Stimulated activated naive B cell treated with anti-CD40 and anti-IgM and Interleukin-4, amounts not matched to agents 10 μg/mL and 1 μg/mL and 100 μg/mL, for 72 hours (primary cell): Measurements from ENCODE around the gene MUC2.

Source experiments
- ATAC-seq, 2 donors: fragments of 150-1000 bp; cut with Tn5 transposase; replicated peaks; 2 replicates each; pipeline ENCODE4 v1.10.0; 2021; ENCODE audit warnings: moderate library complexity in 1 of 2
- DNase-seq: peaks from one replicate; pipeline ENCODE4 v3.0.0; 2021
- H3K27ac Mint-ChIP-seq: one replicate; pipeline ENCODE4 v1.8.0; 2022; ENCODE audit warnings: mild to moderate bottlenecking, mixed read lengths
- H3K27me3 Mint-ChIP-seq, 2 donors: one replicate each; pipeline ENCODE4 v1.8.0; 2022; ENCODE audit warnings: mixed read lengths in 2 of 2
- H3K36me3 Mint-ChIP-seq, 2 donors: one replicate each; pipeline ENCODE4 v1.8.0; 2022; ENCODE audit warnings: mixed read lengths in 2 of 2, mild to moderate bottlenecking in 1 of 2
- H3K4me1 Mint-ChIP-seq, 2 donors: one replicate each; pipeline ENCODE4 v1.8.0; 2022; ENCODE audit warnings: mixed read lengths in 2 of 2, mild to moderate bottlenecking in 1 of 2
- H3K4me3 Mint-ChIP-seq, 2 donors: one replicate each; pipeline ENCODE4 v1.8.0; 2022; ENCODE audit warnings: mild to moderate bottlenecking in 2 of 2, mixed read lengths in 2 of 2, moderate library complexity in 1 of 2
- H3K9me3 Mint-ChIP-seq, 2 donors: one replicate each; pipeline ENCODE4 v1.8.0; 2022; ENCODE audit warnings: mixed read lengths in 2 of 2, mild to moderate bottlenecking in 1 of 2

Gene MUC2

GRCh38 chr11:1041471-1041870 is 33.2 kb upstream of the MUC2 start:
- Mint-ChIP-seq H3K27ac (no peak overlapping the region), H3K36me3 (no peaks in the 10 kb centered on the region), H3K27me3 (peaks cover 9 to 17% of the 10 kb centered on the region in 2 donors), H3K9me3 (peaks cover 4 to 5% of the 10 kb centered on the region in 2 donors), H3K4me1 (peaks cover 0 to 2% of the 10 kb centered on the region in 2 donors), H3K4me3 (no peak overlapping the region)
- DNase-seq (no peak), ATAC-seq (no peak)

GRCh38 chr11:1041936-1042608 is 32.6 kb upstream of the MUC2 start:
- DNase-seq (no peak), ATAC-seq (no peak)
- Mint-ChIP-seq H3K4me1 (peaks cover 0 to 2% of the 10 kb centered on the region in 2 donors), H3K9me3 (peaks cover 4 to 5% of the 10 kb centered on the region in 2 donors), H3K27me3 (peaks cover 12 to 21% of the 10 kb centered on the region in 2 donors), H3K27ac (no peak overlapping the region), H3K36me3 (no peaks in the 10 kb centered on the region), H3K4me3 (no peak overlapping the region)

- DNase-seq (no peak), ATAC-seq (no peak)
- peaks cover 4 to 5% of the 10 kb centered on the region in 2 donors for H3K9me3 Mint-ChIP-seq
- no peaks in the 10 kb centered on the region for H3K36me3 Mint-ChIP-seq
- H3K27ac Mint-ChIP-seq, result no peak overlapping the region
- H3K27me3 Mint-ChIP-seq, result peaks cover 17 to 29% of the 10 kb centered on the region in 2 donors
- H3K4me1 Mint-ChIP-seq, result peaks cover 0 to 2% of the 10 kb centered on the region in 2 donors
- H3K4me3 Mint-ChIP-seq, result no peak overlapping the region
Measured at GRCh38 chr11:1042626-1043562, 31.8 kb upstream of the MUC2 start.

GRCh38 chr11:1043563-1044096 is 31.0 kb upstream of the MUC2 start:
- no peak overlapping the region for H3K4me3 Mint-ChIP-seq
- peaks cover 4 to 5% of the 10 kb centered on the region in 2 donors for H3K9me3 Mint-ChIP-seq
- peaks cover 0 to 2% of the 10 kb centered on the region in 2 donors for H3K4me1 Mint-ChIP-seq
- no peak for ATAC-seq
- no peak for DNase-seq
- H3K36me3 Mint-ChIP-seq, result no peaks in the 10 kb centered on the region
- H3K27me3 Mint-ChIP-seq, result peaks cover 22 to 36% of the 10 kb centered on the region in 2 donors
- H3K27ac Mint-ChIP-seq, result no peak overlapping the region

- DNase-seq, result no peak
- H3K27ac Mint-ChIP-seq, result no peak overlapping the region
- no peaks in the 10 kb centered on the region for H3K36me3 Mint-ChIP-seq
Measured at GRCh38 chr11:1044160-1044559, 30.5 kb upstream of the MUC2 start.

GRCh38 chr11:1047595-1048156 is 27.0 kb upstream of the MUC2 start:
- DNase-seq (no peak), ATAC-seq (no peak)
- Mint-ChIP-seq H3K27me3 (peaks cover 32 to 57% of the 10 kb centered on the region in 2 donors), H3K36me3 (no peaks in the 10 kb centered on the region), H3K4me3 (no peak overlapping the region), H3K4me1 (peaks cover 5 to 6% of the 10 kb centered on the region in 2 donors), H3K27ac (no peak overlapping the region), H3K9me3 (peaks cover 4% of the 10 kb centered on the region in 2 donors)

More at GRCh38 chr11:1044160-1044559, 30.5 kb upstream of the MUC2 start:
- H3K4me1 Mint-ChIP-seq, result no peaks in the 10 kb centered on the region
- ATAC-seq, result no peak
- peaks cover 21 to 42% of the 10 kb centered on the region in 2 donors for H3K27me3 Mint-ChIP-seq
- peaks cover 4% of the 10 kb centered on the region in 2 donors for H3K9me3 Mint-ChIP-seq
- no peak overlapping the region for H3K4me3 Mint-ChIP-seq

- H3K4me1 Mint-ChIP-seq, result peaks cover 5 to 6% of the 10 kb centered on the region in 2 donors
- H3K27me3 Mint-ChIP-seq, result peaks cover 32 to 55% of the 10 kb centered on the region in 2 donors
- peaks cover 4% of the 10 kb centered on the region in 2 donors for H3K9me3 Mint-ChIP-seq
- no peak for ATAC-seq
- no peaks in the 10 kb centered on the region for H3K36me3 Mint-ChIP-seq
- DNase-seq, result no peak
- H3K4me3 Mint-ChIP-seq, result no peak overlapping the region
- no peak overlapping the region for H3K27ac Mint-ChIP-seq
Measured at GRCh38 chr11:1048375-1049070, 26.2 kb upstream of the MUC2 start.

GRCh38 chr11:1049071-1049405 is 25.6 kb upstream of the MUC2 start:
- ATAC-seq (no peak), DNase-seq (no peak)
- Mint-ChIP-seq H3K4me3 (no peak overlapping the region), H3K9me3 (peaks cover 4% of the 10 kb centered on the region in 2 donors), H3K36me3 (no peaks in the 10 kb centered on the region), H3K27ac (no peak overlapping the region), H3K4me1 (peaks cover 5 to 6% of the 10 kb centered on the region in 2 donors), H3K27me3 (peaks cover 32 to 50% of the 10 kb centered on the region in 2 donors)

- Mint-ChIP-seq H3K27me3 (peaks cover 32 to 50% of the 10 kb centered on the region in 2 donors), H3K27ac (no peak overlapping the region), H3K36me3 (no peaks in the 10 kb centered on the region), H3K4me1 (peaks cover 5 to 6% of the 10 kb centered on the region in 2 donors), H3K9me3 (peaks cover 4% of the 10 kb centered on the region in 2 donors), H3K4me3 (no peak overlapping the region)
- no peak for ATAC-seq
- no peak for DNase-seq
Measured at GRCh38 chr11:1049431-1049891, 25.2 kb upstream of the MUC2 start.

GRCh38 chr11:1049911-1050580 is 24.6 kb upstream of the MUC2 start:
- Mint-ChIP-seq H3K27me3 (peaks cover 32 to 50% of the 10 kb centered on the region in 2 donors), H3K4me1 (peaks cover 5 to 6% of the 10 kb centered on the region in 2 donors)
- ATAC-seq, result no peak

GRCh38 chr11:1050581-1051355 is 23.9 kb upstream of the MUC2 start:
- Mint-ChIP-seq H3K27me3 (peaks cover 32 to 49% of the 10 kb centered on the region in 2 donors), H3K4me3 (no peak overlapping the region), H3K36me3 (no peaks in the 10 kb centered on the region), H3K4me1 (peaks cover 5 to 6% of the 10 kb centered on the region in 2 donors), H3K27ac (peak overlapping the region; percentile 65), H3K9me3 (no peaks in the 10 kb centered on the region)
- ATAC-seq, result peak; percentile 99 to 100
- DNase-seq, result peak; percentile 71

More at GRCh38 chr11:1049911-1050580, 24.6 kb upstream of the MUC2 start:
- Mint-ChIP-seq H3K4me3 (no peak overlapping the region), H3K27ac (no peak overlapping the region), H3K9me3 (peaks cover 1 to 2% of the 10 kb centered on the region in 2 donors), H3K36me3 (no peaks in the 10 kb centered on the region)
- no peak for DNase-seq

GRCh38 chr11:1051356-1052132 is 23.1 kb upstream of the MUC2 start:
- DNase-seq, result no peak
- H3K9me3 Mint-ChIP-seq, result no peaks in the 10 kb centered on the region
- peak in 1 of 2 donors; percentile 8 for ATAC-seq
- peaks cover 6% of the 10 kb centered on the region in 2 donors for H3K4me1 Mint-ChIP-seq
- no peaks in the 10 kb centered on the region for H3K36me3 Mint-ChIP-seq
- no peak overlapping the region for H3K4me3 Mint-ChIP-seq
- peaks cover 27 to 49% of the 10 kb centered on the region in 2 donors for H3K27me3 Mint-ChIP-seq
- no peak overlapping the region for H3K27ac Mint-ChIP-seq
